GM13977 (cell line): ENCODE data around the gene ICAM2.

Experiments used
- DNase-seq: peaks from one replicate; pipeline ENCODE4 v3.0.0; 2012; ENCODE audit warnings: low spot score
- in situ Hi-C: fragments of 300-500 bp; cut with MboI; formaldehyde crosslinking; loops from one replicate; pipeline ENCODE4 v1.12.0; 2022; ENCODE audit warnings: low sequenced_read_pairs, low pct_unique_long_range_greater_than_20kb, mixed read lengths, inconsistent platforms; ENCODE audit not compliant: unreplicated experiment
- TF ChIP-seq, protein P1 (sequence below): IDR thresholded peaks from 2 replicates; pipeline ENCODE4 v1.5.1; 2012; ENCODE audit warnings: mild to moderate bottlenecking, control low read depth; ENCODE audit not compliant: insufficient read depth; ENCODE audit errors: extremely low read depth, missing control alignments

ICAM2 gene

GRCh38 chr17:64057701-64058263 is 37.3 kb upstream of the ICAM2 start:
- TF ChIP-seq, protein P1, sequence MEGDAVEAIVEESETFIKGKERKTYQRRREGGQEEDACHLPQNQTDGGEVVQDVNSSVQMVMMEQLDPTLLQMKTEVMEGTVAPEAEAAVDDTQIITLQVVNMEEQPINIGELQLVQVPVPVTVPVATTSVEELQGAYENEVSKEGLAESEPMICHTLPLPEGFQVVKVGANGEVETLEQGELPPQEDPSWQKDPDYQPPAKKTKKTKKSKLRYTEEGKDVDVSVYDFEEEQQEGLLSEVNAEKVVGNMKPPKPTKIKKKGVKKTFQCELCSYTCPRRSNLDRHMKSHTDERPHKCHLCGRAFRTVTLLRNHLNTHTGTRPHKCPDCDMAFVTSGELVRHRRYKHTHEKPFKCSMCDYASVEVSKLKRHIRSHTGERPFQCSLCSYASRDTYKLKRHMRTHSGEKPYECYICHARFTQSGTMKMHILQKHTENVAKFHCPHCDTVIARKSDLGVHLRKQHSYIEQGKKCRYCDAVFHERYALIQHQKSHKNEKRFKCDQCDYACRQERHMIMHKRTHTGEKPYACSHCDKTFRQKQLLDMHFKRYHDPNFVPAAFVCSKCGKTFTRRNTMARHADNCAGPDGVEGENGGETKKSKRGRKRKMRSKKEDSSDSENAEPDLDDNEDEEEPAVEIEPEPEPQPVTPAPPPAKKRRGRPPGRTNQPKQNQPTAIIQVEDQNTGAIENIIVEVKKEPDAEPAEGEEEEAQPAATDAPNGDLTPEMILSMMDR = no peak
- no peak for DNase-seq
- in situ Hi-C loops = no loop called here

DNA sequence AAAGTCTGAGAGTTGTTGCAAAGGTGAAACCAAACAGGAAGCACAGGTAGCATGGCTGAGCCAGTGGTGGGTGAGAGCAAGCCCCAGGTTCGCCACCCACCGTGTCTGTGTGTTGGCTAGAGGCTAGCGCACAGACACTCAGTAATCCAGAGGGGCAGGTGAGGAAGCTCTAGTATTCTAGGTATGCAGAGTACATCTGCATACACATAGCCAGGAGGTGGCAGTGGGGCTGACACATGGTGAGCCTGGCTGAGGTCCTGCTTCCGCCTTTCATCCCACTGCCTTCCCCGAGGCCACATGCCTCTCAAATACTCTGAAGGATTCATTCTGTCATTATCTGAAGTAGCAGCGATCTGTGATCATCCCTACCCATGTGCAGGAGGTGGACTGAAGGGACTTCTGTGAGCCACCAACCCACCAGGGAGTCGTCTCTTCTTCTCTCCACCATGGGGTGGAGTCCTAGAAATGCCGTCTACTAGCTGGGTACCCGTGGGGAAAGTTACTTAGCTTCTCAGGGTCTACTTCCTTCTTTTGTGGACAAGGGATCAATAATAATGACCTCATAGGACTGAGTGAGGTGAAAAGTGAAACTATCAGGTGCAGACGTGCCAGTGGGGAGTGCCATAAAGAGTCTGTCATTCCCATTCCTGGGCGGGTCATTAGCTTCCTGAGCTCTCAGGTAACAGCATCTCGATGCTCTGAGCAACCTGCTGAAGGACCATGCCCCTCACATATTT is 36.0 kb upstream of the ICAM2 start:
- TF ChIP-seq, protein P1 = no peak
- peak; percentile 79 for DNase-seq
- in situ Hi-C loops = no loop called here

DNA sequence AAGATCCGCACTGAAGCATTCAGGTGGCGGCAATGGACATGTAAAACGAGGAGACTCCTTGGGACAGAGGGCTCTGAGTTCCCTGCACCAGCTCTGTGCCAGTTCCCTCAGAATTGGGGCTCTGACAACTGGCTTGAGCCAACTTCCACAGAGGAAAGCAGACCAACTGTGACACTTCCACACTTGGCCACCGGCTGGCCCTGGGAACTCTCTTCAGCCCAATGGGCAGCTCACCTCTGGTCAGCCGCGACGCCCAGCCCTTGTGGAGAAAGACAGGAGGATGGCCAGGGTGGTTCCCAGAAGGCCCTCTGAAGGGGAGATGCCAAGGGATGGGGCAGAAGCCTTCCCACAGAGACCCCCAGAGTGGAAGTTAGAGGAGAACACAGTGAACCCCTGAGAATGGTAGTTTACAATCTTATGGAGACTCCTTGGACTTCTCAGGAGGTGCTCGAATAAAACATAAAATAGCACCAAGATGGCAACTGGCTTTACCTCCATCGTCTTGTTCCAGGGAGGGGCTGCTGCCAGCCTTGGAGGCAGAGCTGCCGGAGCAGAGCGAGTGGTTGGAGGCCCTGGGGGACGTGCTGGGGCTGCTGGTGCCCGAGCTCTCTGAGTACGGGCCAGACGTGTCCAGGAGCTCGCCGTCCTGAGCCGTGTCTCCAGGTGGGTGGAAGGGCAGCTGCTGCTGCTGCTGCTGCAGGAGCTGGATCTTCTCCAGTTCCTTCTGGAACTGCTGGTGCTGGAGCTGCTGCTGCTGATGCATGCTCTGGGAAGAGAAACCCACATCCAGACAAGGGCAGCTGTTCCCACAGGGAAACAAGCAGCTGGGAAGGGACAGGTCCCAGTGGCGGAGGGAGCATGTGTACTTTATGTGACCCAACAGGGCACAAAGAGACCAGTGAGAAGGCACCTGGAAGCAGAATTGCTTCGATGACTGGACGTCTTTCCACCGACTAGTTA is 35.0 kb upstream of the ICAM2 start:
- no peak for DNase-seq
- TF ChIP-seq, protein P1 = no peak
- in situ Hi-C loops = no loop called here

GRCh38 chr17:64054304-64054703 is 33.9 kb upstream of the ICAM2 start:
- TF ChIP-seq, protein P1 = no peak
- in situ Hi-C loops = no loop called here

GRCh38 chr17:64053101-64053500 is 32.7 kb upstream of the ICAM2 start:
- TF ChIP-seq, protein P1 = no peak
- no peak for DNase-seq
- in situ Hi-C loops = no loop called here

More at GRCh38 chr17:64054304-64054703, 33.9 kb upstream of the ICAM2 start:
- DNase-seq = no peak

- DNase-seq = no peak
- in situ Hi-C loops = no loop called here
- TF ChIP-seq, protein P1 = no peak
Measured at GRCh38 chr17:64051153-64051552, 30.7 kb upstream of the ICAM2 start.
